Measurements from ENCODE around the gene IRF2BPL. TPM values are rescaled to one million over a fixed set of nuclear protein-coding genes. Genes with fewer than 3 reads are reported as not detected.

IRF2BPL gene
- total and polyA plus RNA-seq, 2 of the 4 experiments (the other 2 are of a cell fraction), result 6.3 to 14.5 TPM

DNA sequence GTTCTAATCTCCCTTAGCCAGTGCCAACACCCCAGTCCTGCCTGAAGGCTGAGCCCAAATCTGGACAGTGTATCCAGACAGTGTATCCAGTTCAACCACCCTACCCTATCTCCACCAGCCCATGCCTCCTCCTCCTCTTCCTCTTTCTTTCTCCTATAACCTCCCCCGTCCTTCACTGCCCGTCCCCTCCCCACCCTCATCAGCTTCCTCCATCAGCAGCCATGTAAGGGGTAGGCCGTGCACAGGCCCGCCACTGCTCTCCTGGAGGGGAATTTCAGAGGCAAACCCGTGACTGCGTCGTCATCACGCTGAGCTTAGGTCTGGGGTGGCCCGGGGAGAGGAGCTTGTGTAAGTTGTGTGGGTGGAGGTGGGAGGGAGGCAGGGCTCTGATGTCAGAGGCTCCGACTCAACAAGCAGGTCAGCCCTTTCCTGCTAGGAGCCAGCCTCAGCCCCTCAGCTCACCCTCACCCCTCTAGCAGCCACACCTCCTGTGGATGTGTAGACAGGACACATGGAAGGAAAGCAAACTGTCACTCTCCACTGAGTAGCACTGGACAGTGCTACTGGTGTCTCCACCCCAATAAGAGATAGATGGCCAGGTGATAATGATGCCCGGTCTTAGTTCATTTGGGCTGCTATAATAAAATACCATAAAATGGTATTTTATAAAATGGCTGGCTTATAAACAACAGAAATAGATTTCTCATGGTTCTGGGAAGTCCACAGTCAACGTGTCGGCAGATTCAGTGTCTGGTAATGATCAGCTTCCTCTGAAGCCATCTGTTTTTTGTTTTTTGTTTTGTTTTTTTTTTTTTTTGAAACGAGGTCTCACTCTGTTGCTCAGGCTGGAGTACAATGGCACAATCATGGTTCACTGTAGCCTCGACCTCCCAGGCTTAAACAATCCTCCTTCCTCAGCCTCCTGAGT, 50.5 kb downstream of the IRF2BPL start (continued):
- TF ChIP-seq MAZ (IDR thresholded peaks at IDR 0.05; ENCODE audit: borderline replicate concordance, low read depth, low read length) (peak; percentile 28; the same call in 1 of the 2 replicates), BHLHE40 (IDR thresholded peaks at IDR 0.05; ENCODE audit: low read depth, low read length) (no peak), MAFK (IDR thresholded peaks at IDR 0.05; ENCODE audit: low read depth, low read length) (no peak)

DNA sequence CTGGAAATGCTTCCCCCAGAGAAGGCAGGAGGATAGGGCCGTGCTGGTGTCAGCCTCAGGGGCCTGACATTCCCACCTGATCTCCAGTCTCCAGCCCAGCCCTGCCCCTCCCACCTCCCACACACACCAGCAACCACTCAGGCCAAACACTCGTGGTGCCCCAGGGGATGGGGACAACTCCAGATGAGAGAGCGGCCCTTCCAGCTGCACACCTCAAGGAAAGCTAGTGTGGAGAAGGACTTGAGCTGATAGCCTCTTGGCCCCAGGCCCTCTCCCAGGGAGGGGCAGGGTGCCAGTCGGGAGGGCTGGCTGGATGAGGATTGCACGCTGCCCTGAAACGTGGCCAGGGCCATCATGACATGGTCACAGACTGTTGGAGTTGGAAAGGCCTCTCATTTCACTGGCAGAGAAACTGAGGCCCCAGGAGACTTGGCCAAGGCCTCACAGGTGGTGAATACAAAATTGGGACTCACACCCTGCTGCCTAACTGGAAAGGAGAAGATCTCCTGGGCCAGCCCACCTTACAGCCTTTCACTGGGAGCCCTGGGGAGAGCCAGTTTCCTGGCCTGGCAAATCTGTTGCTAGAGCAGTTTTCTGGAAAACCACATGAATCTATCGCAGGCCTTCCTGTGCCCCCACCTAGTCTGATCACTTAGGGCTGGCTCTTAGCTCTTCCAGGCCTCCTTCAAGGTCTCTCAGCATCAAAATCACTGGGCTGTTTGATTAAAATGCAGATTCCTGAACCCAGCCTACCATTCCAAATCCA, 52.1 kb downstream of the IRF2BPL start:
- TF ChIP-seq, protein P1, sequence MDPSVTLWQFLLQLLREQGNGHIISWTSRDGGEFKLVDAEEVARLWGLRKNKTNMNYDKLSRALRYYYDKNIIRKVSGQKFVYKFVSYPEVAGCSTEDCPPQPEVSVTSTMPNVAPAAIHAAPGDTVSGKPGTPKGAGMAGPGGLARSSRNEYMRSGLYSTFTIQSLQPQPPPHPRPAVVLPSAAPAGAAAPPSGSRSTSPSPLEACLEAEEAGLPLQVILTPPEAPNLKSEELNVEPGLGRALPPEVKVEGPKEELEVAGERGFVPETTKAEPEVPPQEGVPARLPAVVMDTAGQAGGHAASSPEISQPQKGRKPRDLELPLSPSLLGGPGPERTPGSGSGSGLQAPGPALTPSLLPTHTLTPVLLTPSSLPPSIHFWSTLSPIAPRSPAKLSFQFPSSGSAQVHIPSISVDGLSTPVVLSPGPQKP (IDR thresholded peaks at IDR 0.05; ENCODE audit: borderline replicate concordance, low read depth, low read length), result no peak
- BruUV-seq (replicated peaks), result no TSS peak
- no peak overlapping the region for H2BK5ac ChIP-seq (ENCODE audit: low read depth, low read length, poor library complexity, severe bottlenecking)
- H2BK120ac ChIP-seq (ENCODE audit: low read depth, low read length), result no peak overlapping the region
- no peak overlapping the region; the same call in 2 of the 3 replicates for H2BK15ac ChIP-seq (ENCODE audit: low read depth, low read length)
- peak overlapping the region; percentile 55 for H2AK9ac ChIP-seq (replicated peaks; ENCODE audit: low read depth, low read length, poor library complexity)
- H3K23ac ChIP-seq (ENCODE audit: low read depth, low read length), result no peak overlapping the region
- no peak overlapping the region for H4K5ac ChIP-seq (ENCODE audit: low read depth, low read length)
- no peak overlapping the region for H4K91ac ChIP-seq (ENCODE audit: insufficient read depth, low read depth, low read length)
- no peaks in the 10 kb centered on the region for H3K9me3 ChIP-seq (ENCODE audit: control insufficient read depth, insufficient read depth, low read length)
- H4K20me1 ChIP-seq (ENCODE audit: insufficient read depth, low read length), result no peaks in the 10 kb centered on the region
- 75% methylated on average over 3 of the region's 7 CpGs; no CpG with 5 or more reads in 1 of the 2 experiments for WGBS, 2 experiments (ENCODE audit: extremely low coverage in 2 of 2, insufficient read length in 1 of 2)
- peaks cover 5% of the 10 kb centered on the region for H3K4me1 ChIP-seq (ENCODE audit: control insufficient read depth, insufficient read depth, low read length)
- no peak overlapping the region for H2AK5ac ChIP-seq (ENCODE audit: low read depth, low read length)
- no peak for ATAC-seq (ENCODE audit: low read depth)
- 0 out of 2 replicates have a peak, but pooled peaks cover 6% of the 10 kb centered on the region for H3K9me1 ChIP-seq (ENCODE audit: insufficient read depth, low read length)
- no peak overlapping the region for H3K27ac ChIP-seq (ENCODE audit: insufficient read depth, low read length)
- POLR2A ChIA-PET (ENCODE audit: unreplicated experiment), result no interaction called here
- H3K9ac ChIP-seq (ENCODE audit: low read depth, low read length), result no peak overlapping the region
- peak overlapping the region; percentile 51 for H2AFZ ChIP-seq (replicated peaks; ENCODE audit: low read length, poor library complexity)
- no peaks in the 10 kb centered on the region for H3K36me3 ChIP-seq (ENCODE audit: control insufficient read depth, insufficient read depth, low read length)
- no peaks in the 10 kb centered on the region for H3K27me3 ChIP-seq (ENCODE audit: control insufficient read depth, insufficient read depth, low read length)
- CTCF ChIA-PET, result no interaction called here
- no peak overlapping the region for H3K4me2 ChIP-seq (ENCODE audit: low read depth, low read length)
- H3K4ac ChIP-seq (ENCODE audit: low read depth, low read length), result 0 out of 2 replicates have a peak overlapping the region, but pooled peaks have one; percentile 19
- no peak overlapping the region for H4K8ac ChIP-seq (ENCODE audit: low read depth in 2 of 2, low read length in 2 of 2)
- no peak overlapping the region for H2BK20ac ChIP-seq (ENCODE audit: low read depth, low read length)
- H3K4me3 ChIP-seq (ENCODE audit: insufficient read depth, low read depth, low read length), result no peak overlapping the region
- no peak overlapping the region for H3K18ac ChIP-seq (ENCODE audit: low read depth, low read length)
- dilution Hi-C loops (cut with HindIII; ENCODE audit: low sequenced_read_pairs, unreplicated experiment), result no loop called here
- in situ Hi-C loops (cut with MboI; ENCODE audit: low sequenced_read_pairs), result no loop called here
- H3K56ac ChIP-seq (ENCODE audit: extremely low read depth, insufficient read depth, low read length), result no peak overlapping the region
- no peak for DNase-seq
- no peaks in the 10 kb centered on the region for H3K79me1 ChIP-seq (ENCODE audit: low read depth in 1 of 2, low read length in 2 of 2)
- intact Hi-C loops (cut with micrococcal nuclease), result no loop called here
- H3K14ac ChIP-seq (replicated peaks; ENCODE audit: low read depth, low read length), result no peak overlapping the region

Measured in IMR-90 (cell line).